PC-9 (cell line): ENCODE measurements around the gene UNC13C. TPM values are rescaled to one million over a fixed set of nuclear protein-coding genes. Genes with fewer than 3 reads are reported as not detected.

ENCODE experiments used
- BruUV-seq: library from RNA; stranded (reverse); fragments of 400-500 nt; replicated peaks from 2 replicates; lab custom pipeline; 2021; lab: Mats Ljungman, UMichigan
- CTCF ChIA-PET: fragments of 300-600 bp; sonication (Branson Sonifier 250); formaldehyde crosslinking; loops from one replicate; lab custom pipeline; 2022; ENCODE audit warnings: antibody characterized with exemption; lab: Charles Lee
- POLR2A ChIA-PET: fragments of 300-600 bp; sonication (Branson Sonifier 250); formaldehyde crosslinking; loops from one replicate; lab custom pipeline; 2022; ENCODE audit warnings: antibody characterized with exemption; ENCODE audit not compliant: unreplicated experiment; lab: Charles Lee
- DNase-seq, 2 experiments: peaks; one replicate each; pipeline versions ENCODE4 v3.0.0 to v3.0.0-alpha.2; 2015 to 2022; ENCODE audit warnings: mixed read lengths in 1 of 2
- H2AFZ ChIP-seq: fragments of 200-600 bp; sonication (generic); 2 replicates; pipeline ENCODE4 v1.8.1; 2017; ENCODE audit warnings: antibody characterized with exemption
- H3F3A ChIP-seq: fragments of 200-600 bp; sonication (generic); 2 replicates; pipeline ENCODE4 v1.8.1; 2017; ENCODE audit warnings: antibody characterized with exemption, mild to moderate bottlenecking, low read depth; ENCODE audit not compliant: insufficient read depth
- H3K27ac ChIP-seq: fragments of 200-600 bp; sonication (generic); 2 replicates; pipeline ENCODE4 v1.6.1; 2016; ENCODE audit warnings: mixed run types
- H3K27me3 ChIP-seq: fragments of 200-600 bp; sonication (generic); 2 replicates; pipeline ENCODE4 v1.6.1; 2016; ENCODE audit warnings: low read depth, mixed run types; ENCODE audit not compliant: insufficient read depth
- H3K36me3 ChIP-seq: fragments of 200-600 bp; sonication (generic); 2 replicates; pipeline ENCODE4 v1.6.1; 2016; ENCODE audit warnings: low read depth, mixed run types
- H3K4me1 ChIP-seq: fragments of 200-600 bp; sonication (generic); replicated peaks from 2 replicates; pipeline ENCODE4 v1.6.1; 2016; ENCODE audit warnings: mixed run types; ENCODE audit not compliant: insufficient read depth
- H3K4me2 ChIP-seq: fragments of 200-600 bp; sonication (generic); 2 replicates; pipeline ENCODE4 v1.6.1; 2017; ENCODE audit warnings: mixed run types
- H3K4me3 ChIP-seq: fragments of 200-600 bp; sonication (generic); 2 replicates; pipeline ENCODE4 v1.6.1; 2016; ENCODE audit warnings: mixed run types
- H3K79me2 ChIP-seq: fragments of 200-600 bp; sonication (generic); 2 replicates; pipeline ENCODE4 v1.6.1; 2017; ENCODE audit warnings: low read depth, mixed run types
- H3K9me2 ChIP-seq: fragments of 200-600 bp; sonication (generic); 2 replicates; pipeline ENCODE4 v1.8.1; 2017; ENCODE audit warnings: mild to moderate bottlenecking; ENCODE audit not compliant: insufficient read depth
- H3K9me3 ChIP-seq: fragments of 200-600 bp; sonication (generic); 2 replicates; pipeline ENCODE4 v1.8.1; 2016; ENCODE audit warnings: low read depth; ENCODE audit not compliant: insufficient read depth
- H4K20me1 ChIP-seq: fragments of 200-600 bp; sonication (generic); 2 replicates; pipeline ENCODE4 v1.8.1; 2017; ENCODE audit not compliant: insufficient read depth
- CTCF ChIP-seq: fragments of 200-600 bp; sonication (generic); conservative IDR thresholded peaks from 2 replicates; pipeline ENCODE4 v1.6.1; 2017; ENCODE audit warnings: mixed run types, antibody characterized with exemption, mild to moderate bottlenecking, moderate library complexity
- EZH2 ChIP-seq: fragments of 200-600 bp; sonication (generic); IDR thresholded peaks from 2 replicates; pipeline ENCODE4 v1.8.0; 2017; ENCODE audit warnings: antibody characterized with exemption, low read depth
- intact Hi-C: fragments of 100-400 bp; cut with micrococcal nuclease; formaldehyde crosslinking; loops from one replicate; pipeline ENCODE4 v1.10.0; 2022; ENCODE audit not compliant: unreplicated experiment
- total RNA-seq: library from RNA; stranded (reverse); gene quantifications from 2 replicates; pipeline ENCODE4 v1.2.3, GENCODE V29; 2021

Gene UNC13C
- total RNA-seq, 1 experiment from 2014 or later = not detected

DNA sequence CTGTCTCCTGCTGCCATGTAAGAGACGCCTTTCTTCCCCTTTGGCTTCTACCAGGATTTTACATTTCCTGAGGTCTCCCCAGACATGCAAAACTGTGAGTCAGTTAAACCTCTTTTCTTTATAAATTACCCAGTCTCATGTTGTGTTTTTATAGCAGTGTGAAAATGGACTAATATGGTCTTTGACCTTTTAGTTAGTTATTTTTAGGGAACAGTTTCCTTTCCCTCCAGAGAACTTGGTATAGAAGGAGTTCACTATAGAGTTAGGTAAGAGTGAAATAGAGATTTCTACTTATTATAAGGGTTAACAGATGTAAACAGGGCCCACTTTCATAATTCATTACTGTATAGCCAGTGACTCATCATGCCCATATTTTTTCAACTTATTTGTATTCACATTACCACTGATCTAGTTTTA, 170.9 kb downstream of the UNC13C start:
- Histone ChIP-seq H4K20me1 (no peaks in the 10 kb centered on the region), H3K36me3 (no peaks in the 10 kb centered on the region), H3K27me3 (no peaks in the 10 kb centered on the region), H3K4me3 (no peak overlapping the region), H3F3A (no peaks in the 10 kb centered on the region), H3K27ac (no peak overlapping the region), H3K4me1 (no peaks in the 10 kb centered on the region), H2AFZ (no peak overlapping the region), H3K4me2 (no peak overlapping the region), H3K79me2 (no peaks in the 10 kb centered on the region), H3K9me3 (no peaks in the 10 kb centered on the region), H3K9me2 (no peaks in the 10 kb centered on the region)
- no peak for DNase-seq
- CTCF ChIA-PET = no interaction called here
- POLR2A ChIA-PET = no interaction called here
- intact Hi-C loops = no loop called here
- TF ChIP-seq CTCF = no peak
- no peak for TF ChIP-seq EZH2
- no TSS peak for BruUV-seq

DNA sequence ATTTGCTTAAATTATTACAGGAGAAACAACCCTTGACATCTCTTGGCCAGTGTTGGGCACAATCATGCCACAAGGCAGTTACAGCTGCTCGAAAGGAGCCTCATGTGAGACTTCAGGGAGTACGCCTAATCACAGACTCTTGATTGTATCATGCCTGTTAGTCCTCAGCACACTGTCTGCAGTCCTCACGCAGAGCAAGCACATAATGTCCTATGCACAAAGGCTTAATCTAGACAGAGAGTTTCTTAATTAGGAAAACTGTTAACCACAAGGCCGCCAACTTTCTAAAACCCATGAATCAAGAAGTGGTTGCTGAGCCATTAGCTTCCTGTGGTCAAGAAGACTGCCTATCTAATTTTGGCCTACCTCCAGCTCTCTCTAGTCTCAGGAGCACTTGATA, 172.0 kb downstream of the UNC13C start:
- DNase-seq = no peak

DNA sequence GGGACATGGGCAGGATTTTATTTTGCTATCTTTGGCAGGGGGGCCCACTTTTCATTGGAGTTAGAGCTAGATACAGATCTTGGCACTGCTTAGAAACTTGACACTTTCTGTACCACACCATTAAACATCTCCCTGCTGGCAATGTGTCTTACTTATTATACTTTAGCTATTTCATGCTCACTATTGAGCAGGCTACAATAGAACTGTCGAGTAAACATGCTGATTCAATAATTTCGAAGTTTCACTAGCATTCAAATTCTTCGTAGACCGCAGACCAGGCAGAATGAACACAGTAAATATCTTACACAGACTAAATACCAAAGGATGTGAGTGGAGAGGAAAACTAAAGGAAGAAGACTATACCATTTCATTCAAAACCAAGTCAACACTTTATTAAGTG, 180.8 kb downstream of the UNC13C start:
- ChIA-PET CTCF (no interaction called here), POLR2A (no interaction called here)
- Histone ChIP-seq H2AFZ (no peak overlapping the region), H3K4me1 (no peaks in the 10 kb centered on the region), H3K79me2 (no peaks in the 10 kb centered on the region), H3K36me3 (no peaks in the 10 kb centered on the region), H3K27me3 (no peaks in the 10 kb centered on the region), H3K4me3 (no peak overlapping the region), H3K9me2 (no peaks in the 10 kb centered on the region), H3K9me3 (no peaks in the 10 kb centered on the region), H3K27ac (no peak overlapping the region), H3F3A (no peaks in the 10 kb centered on the region), H4K20me1 (no peaks in the 10 kb centered on the region), H3K4me2 (no peak overlapping the region)
- BruUV-seq = no TSS peak
- intact Hi-C loops = no loop called here
- DNase-seq = no peak
- TF ChIP-seq EZH2 = no peak
- no peak for TF ChIP-seq CTCF

More for the DNA sequence above, 172.0 kb downstream of the UNC13C start:
- H3K4me1 ChIP-seq = no peaks in the 10 kb centered on the region
- no peaks in the 10 kb centered on the region for H3K36me3 ChIP-seq
- ChIA-PET CTCF (no interaction called here), POLR2A (no interaction called here)
- TF ChIP-seq CTCF = no peak
- TF ChIP-seq EZH2 = no peak
- H3F3A ChIP-seq = no peaks in the 10 kb centered on the region
- intact Hi-C loops = no loop called here
- no peak overlapping the region for H3K4me3 ChIP-seq
- no TSS peak for BruUV-seq
- no peaks in the 10 kb centered on the region for H4K20me1 ChIP-seq
- no peaks in the 10 kb centered on the region for H3K9me3 ChIP-seq
- H3K79me2 ChIP-seq = no peaks in the 10 kb centered on the region
- H3K27ac ChIP-seq = no peak overlapping the region
- no peaks in the 10 kb centered on the region for H3K27me3 ChIP-seq
- H2AFZ ChIP-seq = no peak overlapping the region
- no peaks in the 10 kb centered on the region for H3K9me2 ChIP-seq
- no peak overlapping the region for H3K4me2 ChIP-seq
